Measurements from ENCODE around the gene TAF1D. TPM values are rescaled to one million over a fixed set of nuclear protein-coding genes. Genes with fewer than 3 reads are reported as not detected.

TAF1D gene
- polyA plus RNA-seq, 3 donors: 5.9 to 68.3 (median 7.4) TPM

DNA sequence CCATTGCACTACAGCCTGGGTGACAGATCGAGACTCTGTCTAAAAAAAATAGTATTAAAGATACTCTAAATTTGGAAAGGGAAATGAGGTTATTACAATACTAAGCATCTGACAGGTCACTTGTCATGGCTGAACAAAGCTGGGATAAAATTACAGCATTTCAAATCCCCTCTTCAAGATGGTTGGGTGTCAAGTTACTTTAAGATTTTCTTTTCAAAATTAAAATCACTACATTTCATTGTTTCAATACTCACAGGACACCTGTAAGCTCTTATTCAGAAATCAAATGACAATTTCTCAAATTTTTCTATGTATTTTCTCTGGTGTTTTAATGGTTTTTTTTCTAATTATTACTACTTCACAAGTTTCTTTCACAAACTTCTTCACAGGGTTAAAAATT, 5.7 kb downstream of the TAF1D start:
- intact Hi-C loops (cut with micrococcal nuclease): no loop called here
- Histone ChIP-seq H3K4me2 (replicated peaks; ENCODE audit: extremely low read depth, low read length, poor library complexity, severe bottlenecking) (no peak overlapping the region), H3K27me3 (ENCODE audit: control insufficient read depth in 2 of 2, insufficient read depth in 2 of 2, low read length in 2 of 2) (no peaks in the 10 kb centered on the region), H2AFZ (ENCODE audit: insufficient read depth, low read depth, low read length, poor library complexity, severe bottlenecking) (no peak overlapping the region), H3K4me3 (replicated peaks in 1 of 3; ENCODE audit: low read depth in 2 of 3, low read length in 3 of 3) (no peak overlapping the region), H4K20me1 (ENCODE audit: insufficient read depth, low read length) (peaks cover 93% of the 10 kb centered on the region), H3K36me3 (replicated peaks in 1 of 2; ENCODE audit: control insufficient read depth in 1 of 2, insufficient read depth in 2 of 2, low read length in 2 of 2) (peaks cover 88 to 89% of the 10 kb centered on the region in 2 donors), H3K9me3 (replicated peaks in 1 of 2; ENCODE audit: control insufficient read depth in 1 of 2, insufficient read depth in 1 of 2, low read length in 2 of 2) (no peaks in the 10 kb centered on the region), H3K4me1 (ENCODE audit: control insufficient read depth in 1 of 2, insufficient read depth in 2 of 2, low read length in 2 of 2) (peaks cover 24 to 30% of the 10 kb centered on the region in 2 donors), H3K79me2 (ENCODE audit: insufficient read depth, low read length) (peaks cover 62% of the 10 kb centered on the region), H3K9ac (ENCODE audit: insufficient read depth, low read length, poor library complexity, severe bottlenecking) (no peak overlapping the region), H3K27ac (ENCODE audit: low read depth in 1 of 2, low read length in 2 of 2) (peak overlapping the region in 1 of 2 donors; percentile 13)
- no peak for DNase-seq
- WGBS (ENCODE audit: insufficient coverage): no CpG with 5 or more reads among the region's 1 CpG
- no peak overlapping the region for H3K4me3 Mint-ChIP-seq
- H3K4me1 Mint-ChIP-seq: peaks cover 42% of the 10 kb centered on the region
- TF ChIP-seq, protein P1, sequence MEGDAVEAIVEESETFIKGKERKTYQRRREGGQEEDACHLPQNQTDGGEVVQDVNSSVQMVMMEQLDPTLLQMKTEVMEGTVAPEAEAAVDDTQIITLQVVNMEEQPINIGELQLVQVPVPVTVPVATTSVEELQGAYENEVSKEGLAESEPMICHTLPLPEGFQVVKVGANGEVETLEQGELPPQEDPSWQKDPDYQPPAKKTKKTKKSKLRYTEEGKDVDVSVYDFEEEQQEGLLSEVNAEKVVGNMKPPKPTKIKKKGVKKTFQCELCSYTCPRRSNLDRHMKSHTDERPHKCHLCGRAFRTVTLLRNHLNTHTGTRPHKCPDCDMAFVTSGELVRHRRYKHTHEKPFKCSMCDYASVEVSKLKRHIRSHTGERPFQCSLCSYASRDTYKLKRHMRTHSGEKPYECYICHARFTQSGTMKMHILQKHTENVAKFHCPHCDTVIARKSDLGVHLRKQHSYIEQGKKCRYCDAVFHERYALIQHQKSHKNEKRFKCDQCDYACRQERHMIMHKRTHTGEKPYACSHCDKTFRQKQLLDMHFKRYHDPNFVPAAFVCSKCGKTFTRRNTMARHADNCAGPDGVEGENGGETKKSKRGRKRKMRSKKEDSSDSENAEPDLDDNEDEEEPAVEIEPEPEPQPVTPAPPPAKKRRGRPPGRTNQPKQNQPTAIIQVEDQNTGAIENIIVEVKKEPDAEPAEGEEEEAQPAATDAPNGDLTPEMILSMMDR (IDR thresholded peaks at IDR 0.05): no peak
- H3K36me3 Mint-ChIP-seq: peaks cover 78 to 82% of the 10 kb centered on the region in 2 donors
- no peaks in the 10 kb centered on the region for H3K27me3 Mint-ChIP-seq (ENCODE audit: low read depth in 3 of 3)
- H3K9me3 Mint-ChIP-seq: no peaks in the 10 kb centered on the region
- no peak overlapping the region for H3K27ac Mint-ChIP-seq

DNA sequence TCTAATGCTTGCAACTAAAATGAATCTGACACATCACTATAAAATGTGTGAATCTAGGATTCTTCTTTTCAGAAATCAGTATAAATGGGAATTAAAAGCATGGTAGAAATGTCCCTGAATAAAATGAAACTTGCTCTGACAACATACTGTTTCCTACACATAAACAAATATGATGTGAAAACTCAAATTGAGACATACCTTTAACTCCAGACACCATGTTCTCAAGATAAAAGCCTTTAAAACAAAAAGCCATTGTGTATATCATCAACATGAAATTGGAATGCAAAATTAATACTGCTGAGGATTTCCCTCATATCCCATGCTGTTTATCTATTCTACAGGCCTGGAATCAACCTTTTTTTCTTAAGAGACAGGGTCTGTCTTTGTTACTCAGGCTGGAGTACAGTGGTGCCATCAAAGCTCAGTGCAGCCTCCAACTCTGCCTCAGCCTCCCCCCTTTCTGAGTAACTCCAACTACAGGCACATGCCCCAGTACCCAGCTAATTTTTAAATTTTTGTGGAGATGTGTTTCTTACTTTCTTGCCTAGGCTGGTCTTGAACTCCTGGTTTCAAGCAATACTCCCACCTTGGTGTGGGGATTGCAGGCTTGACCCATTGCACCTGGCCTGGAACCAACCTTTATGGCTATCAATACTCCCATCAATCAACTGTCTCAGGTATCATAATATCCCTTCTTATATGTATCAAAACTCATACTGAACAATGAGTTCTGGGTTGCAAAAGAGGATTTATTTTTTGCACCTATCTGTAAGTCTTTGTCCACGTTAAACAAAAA, 6.7 kb downstream of the TAF1D start:
- H3K27me3 ChIP-seq (ENCODE audit: control insufficient read depth in 2 of 2, insufficient read depth in 2 of 2, low read length in 2 of 2): no peaks in the 10 kb centered on the region
- peaks cover 86% of the 10 kb centered on the region for H4K20me1 ChIP-seq (ENCODE audit: insufficient read depth, low read length)
- H3K36me3 ChIP-seq (replicated peaks in 1 of 2; ENCODE audit: control insufficient read depth in 1 of 2, insufficient read depth in 2 of 2, low read length in 2 of 2): peaks cover 98 to 99% of the 10 kb centered on the region in 2 donors
- Mint-ChIP-seq H3K27me3 (ENCODE audit: low read depth in 3 of 3) (no peaks in the 10 kb centered on the region), H3K9me3 (no peaks in the 10 kb centered on the region), H3K4me1 (peaks cover 33% of the 10 kb centered on the region), H3K27ac (peak overlapping the region in 1 of 7 donors; percentile 46), H3K36me3 (peaks cover 86 to 89% of the 10 kb centered on the region in 2 donors), H3K4me3 (no peak overlapping the region)
- intact Hi-C loops (cut with micrococcal nuclease): no loop called here
- no peak overlapping the region for H3K4me2 ChIP-seq (replicated peaks; ENCODE audit: extremely low read depth, low read length, poor library complexity, severe bottlenecking)
- peaks cover 52% of the 10 kb centered on the region for H3K79me2 ChIP-seq (ENCODE audit: insufficient read depth, low read length)
- TF ChIP-seq, protein P1 (IDR thresholded peaks at IDR 0.05): no peak
- no peak overlapping the region for H3K9ac ChIP-seq (ENCODE audit: insufficient read depth, low read length, poor library complexity, severe bottlenecking)
- no peak overlapping the region for H2AFZ ChIP-seq (ENCODE audit: insufficient read depth, low read depth, low read length, poor library complexity, severe bottlenecking)
- H3K27ac ChIP-seq (ENCODE audit: low read depth in 1 of 2, low read length in 2 of 2): peak overlapping the region in 1 of 2 donors; percentile 0
- no peak for DNase-seq
- H3K9me3 ChIP-seq (replicated peaks in 1 of 2; ENCODE audit: control insufficient read depth in 1 of 2, insufficient read depth in 1 of 2, low read length in 2 of 2): no peaks in the 10 kb centered on the region
- H3K4me1 ChIP-seq (ENCODE audit: control insufficient read depth in 1 of 2, insufficient read depth in 2 of 2, low read length in 2 of 2): peaks cover 15 to 20% of the 10 kb centered on the region in 2 donors
- no peak overlapping the region for H3K4me3 ChIP-seq (replicated peaks in 1 of 3; ENCODE audit: low read depth in 2 of 3, low read length in 3 of 3)
- no CpG with 5 or more reads among the region's 1 CpG for WGBS (ENCODE audit: insufficient coverage)

Measured in CD14-positive monocyte (primary cell).